HepG2 (cell line): Measurements from ENCODE around the gene KIF1B. TPM values are rescaled to one million over a fixed set of nuclear protein-coding genes. Genes with fewer than 3 reads are reported as not detected.
A peak's percentile ranks its signal among the peaks of the same experiment; 100 is the strongest.

Experiments used
- ATF7-NPFF ChIP-seq: sonication (generic); formaldehyde crosslinking; IDR thresholded peaks from 2 replicates; pipeline ENCODE4 v1.8.1; 2023; ENCODE audit warnings: mild to moderate bottlenecking, low read depth, missing genetic modification reagents, moderate library complexity
- CEBPB ChIP-seq: IDR thresholded peaks from 2 replicates; pipeline ENCODE4 v1.6.1; 2011; ENCODE audit warnings: low read depth, low read length, improper control_type of control experiment, borderline replicate concordance
- CEBPG ChIP-seq: IDR thresholded peaks from 2 replicates; pipeline ENCODE4 v1.6.1; 2016
- CHCHD3 ChIP-seq: sonication (generic); formaldehyde crosslinking; IDR thresholded peaks from 2 replicates; pipeline ENCODE4 v1.8.0; 2022; ENCODE audit warnings: mild to moderate bottlenecking, missing genetic modification reagents, moderate library complexity
- CREB1 ChIP-seq, 2 experiments: fragments of 450-650 bp in 1 of 2; IDR thresholded peaks; 2 replicates each; pipeline ENCODE4 v1.6.1; 2016 to 2017; ENCODE audit warnings: control low read depth in 1 of 2, mild to moderate bottlenecking in 1 of 2, missing compliant biosample characterization in 1 of 2, missing genetic modification characterization in 1 of 2
- DBP ChIP-seq: sonication (generic); formaldehyde crosslinking; IDR thresholded peaks from 2 replicates; pipeline ENCODE4 v1.4.0; 2020; ENCODE audit warnings: missing genetic modification reagents; ENCODE audit errors: not compliant biosample characterization
- HMGXB4 ChIP-seq, 2 experiments: sonication (generic) in 1 of 2; formaldehyde crosslinking in 1 of 2; IDR thresholded peaks; 2 replicates each; pipeline versions ENCODE4 v1.4.0 to v1.6.1; 2018 to 2020; ENCODE audit warnings: missing genetic modification reagents in 2 of 2, borderline replicate concordance in 1 of 2, low read depth in 1 of 2, mild to moderate bottlenecking in 1 of 2, missing biosample characterization in 1 of 2
- ISX ChIP-seq: sonication (generic); formaldehyde crosslinking; conservative IDR thresholded peaks from 2 replicates; pipeline ENCODE4 v1.5.0; 2020; ENCODE audit warnings: missing genetic modification reagents
- PHF8 ChIP-seq: sonication (generic); formaldehyde crosslinking; IDR thresholded peaks from 2 replicates; pipeline ENCODE4 v1.5.0; 2020; ENCODE audit warnings: missing genetic modification reagents
- SIN3B ChIP-seq: fragments of 150-350 bp; IDR thresholded peaks from 2 replicates; pipeline ENCODE4 v1.6.1; 2014; ENCODE audit warnings: low read length
- SOX6 ChIP-seq, 2 experiments: fragments of 450-650 bp in 1 of 2; sonication (generic) in 1 of 2; formaldehyde crosslinking in 1 of 2; IDR thresholded peaks; 2 replicates each; pipeline versions ENCODE4 v1.4.0 to v1.6.1; 2017 to 2020; ENCODE audit warnings: antibody characterized with exemption in 1 of 2, mild to moderate bottlenecking in 1 of 2, missing genetic modification reagents in 1 of 2
- SRF ChIP-seq: IDR thresholded peaks from 2 replicates; pipeline ENCODE4 v1.6.1; 2011; ENCODE audit warnings: mild to moderate bottlenecking, low read depth, low read length, moderate library complexity
- TFAP4 ChIP-seq: sonication (generic); IDR thresholded peaks from 2 replicates; pipeline ENCODE4 v1.6.1; 2016; ENCODE audit warnings: low read depth, borderline replicate concordance
- TSC22D2 ChIP-seq: sonication (generic); formaldehyde crosslinking; IDR thresholded peaks from 2 replicates; pipeline ENCODE4 v1.5.1; 2020; ENCODE audit warnings: missing genetic modification reagents, mild to moderate bottlenecking, borderline replicate concordance
- ZFP37 ChIP-seq: sonication (generic); formaldehyde crosslinking; IDR thresholded peaks from 2 replicates; pipeline ENCODE4 v1.4.0; 2020; ENCODE audit warnings: missing genetic modification reagents, borderline replicate concordance
- ZNF558 ChIP-seq: sonication (generic); formaldehyde crosslinking; IDR thresholded peaks from 2 replicates; pipeline ENCODE4 v1.9.0; 2022; ENCODE audit warnings: mild to moderate bottlenecking, missing genetic modification reagents, borderline replicate concordance
- ZNF580 ChIP-seq: IDR thresholded peaks from 2 replicates; pipeline ENCODE4 v1.6.1; 2016; ENCODE audit warnings: low read depth, borderline replicate concordance
- ZNF607 ChIP-seq: sonication (generic); formaldehyde crosslinking; IDR thresholded peaks from 2 replicates; pipeline ENCODE4 v1.5.1; 2020; ENCODE audit warnings: missing genetic modification reagents, mild to moderate bottlenecking, borderline replicate concordance
- ZNF672 ChIP-seq: sonication (generic); formaldehyde crosslinking; IDR thresholded peaks from 2 replicates; pipeline ENCODE4 v1.8.1; 2022; ENCODE audit warnings: missing genetic modification reagents
- ZNF737 ChIP-seq: sonication (generic); formaldehyde crosslinking; IDR thresholded peaks from 2 replicates; pipeline ENCODE4 v1.5.0; 2020; ENCODE audit warnings: missing genetic modification reagents, mild to moderate bottlenecking, borderline replicate concordance
- ZNF766 ChIP-seq: sonication (generic); formaldehyde crosslinking; IDR thresholded peaks from 2 replicates; pipeline ENCODE4 v1.5.0; 2020; ENCODE audit warnings: missing genetic modification reagents, borderline replicate concordance
- ZNF790 ChIP-seq: sonication (generic); formaldehyde crosslinking; IDR thresholded peaks from 2 replicates; pipeline ENCODE4 v1.8.0; 2022; ENCODE audit warnings: missing genetic modification reagents, mild to moderate bottlenecking, borderline replicate concordance
- ZSCAN29 ChIP-seq: sonication (generic); formaldehyde crosslinking; conservative IDR thresholded peaks from 2 replicates; pipeline ENCODE4 v1.4.0; 2020; ENCODE audit warnings: mild to moderate bottlenecking, missing genetic modification reagents
- polyA plus RNA-seq, 8 experiments: library from polyadenylated mRNA; depleted of rRNA in 3 of 8; stranded (reverse) in 7 of 8; unstranded in 1 of 8; fragments of >200 nt; fragmentation: Illumina TruSeq in 4 of 8; extraction: Trizol in 4 of 8; gene quantifications; 2 replicates each; pipeline versions ENCODE4 v1.2.1 to v1.2.3, GENCODE V29; 2011 to 2016; ENCODE audit warnings: low read depth in 4 of 8, missing spikeins in 1 of 8, mixed read lengths in 1 of 8; ENCODE audit not compliant: insufficient read depth in 1 of 8
- total RNA-seq, 5 experiments: library from RNA; depleted of rRNA; stranded (reverse); fragments of >200 nt; fragmentation: Illumina TruSeq; extraction: Trizol; gene quantifications; 2 replicates each; pipeline ENCODE4 v1.2.3, GENCODE V29; 2016; ENCODE audit warnings: low read depth in 1 of 5
- TF ChIP-seq, protein P1 (sequence below): sonication (generic); formaldehyde crosslinking; IDR thresholded peaks from 2 replicates; pipeline ENCODE4 v1.4.0; 2020; ENCODE audit warnings: missing genetic modification reagents, low read depth, mild to moderate bottlenecking, borderline replicate concordance
- TF ChIP-seq, protein P2 (sequence below): sonication (generic); formaldehyde crosslinking; IDR thresholded peaks from 2 replicates; pipeline ENCODE4 v1.5.0; 2020; ENCODE audit warnings: missing genetic modification reagents

Gene KIF1B
- total and polyA plus RNA-seq, 2 of the 13 experiments (the other 11 are each of a cell fraction or from before 2014, with no cell fraction given): 26.7 to 32.5 TPM

GRCh38 chr1:10388387-10388715, 178.0 kb downstream of the KIF1B start (continued):
- TF ChIP-seq, protein P1, sequence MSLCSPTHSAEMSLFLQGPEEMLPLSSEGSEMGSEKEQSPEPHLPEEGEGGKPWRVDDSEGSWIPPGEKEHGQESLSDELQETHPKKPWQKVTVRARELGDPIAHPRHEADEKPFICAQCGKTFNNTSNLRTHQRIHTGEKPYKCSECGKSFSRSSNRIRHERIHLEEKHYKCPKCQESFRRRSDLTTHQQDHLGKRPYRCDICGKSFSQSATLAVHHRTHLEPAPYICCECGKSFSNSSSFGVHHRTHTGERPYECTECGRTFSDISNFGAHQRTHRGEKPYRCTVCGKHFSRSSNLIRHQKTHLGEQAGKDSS (CRISPR knock-in tag): no peak
- TF ChIP-seq PHF8: no peak
- TF ChIP-seq CEBPB: peak; percentile 62; the same call in 1 of the 2 replicates
- TF ChIP-seq SRF: 0 out of 2 replicates have a peak, but pooled peaks have one; percentile 9
- TF ChIP-seq, protein P2, sequence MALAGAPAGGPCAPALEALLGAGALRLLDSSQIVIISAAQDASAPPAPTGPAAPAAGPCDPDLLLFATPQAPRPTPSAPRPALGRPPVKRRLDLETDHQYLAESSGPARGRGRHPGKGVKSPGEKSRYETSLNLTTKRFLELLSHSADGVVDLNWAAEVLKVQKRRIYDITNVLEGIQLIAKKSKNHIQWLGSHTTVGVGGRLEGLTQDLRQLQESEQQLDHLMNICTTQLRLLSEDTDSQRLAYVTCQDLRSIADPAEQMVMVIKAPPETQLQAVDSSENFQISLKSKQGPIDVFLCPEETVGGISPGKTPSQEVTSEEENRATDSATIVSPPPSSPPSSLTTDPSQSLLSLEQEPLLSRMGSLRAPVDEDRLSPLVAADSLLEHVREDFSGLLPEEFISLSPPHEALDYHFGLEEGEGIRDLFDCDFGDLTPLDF (CRISPR knock-in tag): no peak
- no peak for TF ChIP-seq SIN3B
- TF ChIP-seq HMGXB4 (CRISPR knock-in tag; IDR thresholded peaks at IDR 0.05; ENCODE audit: borderline replicate concordance in 1 of 2, low read depth in 1 of 2): no peak
- TF ChIP-seq SOX6 (IDR thresholded peaks at IDR 0.05): no peak
- TF ChIP-seq SOX6 (CRISPR knock-in tag; IDR thresholded peaks at IDR 0.05): peak; percentile 39; the same call in 1 of the 2 replicates
- no peak for TF ChIP-seq CHCHD3 (CRISPR knock-in tag)
- no peak for TF ChIP-seq ZNF558 (CRISPR knock-in tag)
- TF ChIP-seq ZFP37 (CRISPR knock-in tag): no peak
- no peak for TF ChIP-seq TFAP4
- no peak for TF ChIP-seq ZNF672 (CRISPR knock-in tag)
- no peak for TF ChIP-seq ZNF607 (CRISPR knock-in tag)
- TF ChIP-seq ISX (CRISPR knock-in tag): no peak
- TF ChIP-seq ATF7-NPFF (CRISPR knock-in tag): no peak
- TF ChIP-seq CEBPG: peak; percentile 69
- no peak for TF ChIP-seq ZSCAN29 (CRISPR knock-in tag)
- no peak for TF ChIP-seq ZNF790 (CRISPR knock-in tag)
- TF ChIP-seq ZNF580 (CRISPR knock-in tag): no peak
- no peak for TF ChIP-seq CREB1 (IDR thresholded peaks at IDR 0.05)
- peak; percentile 54 for TF ChIP-seq CREB1 (CRISPR knock-in tag; IDR thresholded peaks at IDR 0.05)
- no peak for TF ChIP-seq DBP (CRISPR knock-in tag)
- TF ChIP-seq ZNF737: no peak
- TF ChIP-seq TSC22D2 (CRISPR knock-in tag): no peak
- no peak for TF ChIP-seq ZNF766 (CRISPR knock-in tag)
